ENCODE data around the gene MEIKIN. TPM values are rescaled to one million over a fixed set of nuclear protein-coding genes. Genes with fewer than 3 reads are reported as not detected.

Gene MEIKIN
- total RNA-seq, 1 experiment from 2014 or later = not detected

- Histone ChIP-seq H3K27me3 (ENCODE audit: insufficient read depth, low read depth) (no peaks in the 10 kb centered on the region), H3K4me3 (no peak overlapping the region), H3K9me3 (ENCODE audit: insufficient read depth, low read depth) (no peaks in the 10 kb centered on the region), H2AFZ (no peak overlapping the region), H3F3A (ENCODE audit: insufficient read depth, low read depth) (no peaks in the 10 kb centered on the region), H3K9me2 (ENCODE audit: insufficient read depth) (no peaks in the 10 kb centered on the region), H3K36me3 (ENCODE audit: low read depth) (no peaks in the 10 kb centered on the region), H3K4me1 (replicated peaks; ENCODE audit: insufficient read depth) (peaks cover 8% of the 10 kb centered on the region; the same call in 1 of the 2 replicates), H3K4me2 (no peak overlapping the region), H3K79me2 (ENCODE audit: low read depth) (no peaks in the 10 kb centered on the region), H3K27ac (no peak overlapping the region), H4K20me1 (ENCODE audit: insufficient read depth) (no peaks in the 10 kb centered on the region)
- POLR2A ChIA-PET (ENCODE audit: unreplicated experiment) = interaction anchor here (0.6 kb wide), 1 partner anchor 13 kb away, joined by 3 read pairs; no protein-coding TSS in a partner anchor
- TF ChIP-seq EZH2 (IDR thresholded peaks at IDR 0.05; ENCODE audit: low read depth) (no peak), CTCF (conservative IDR thresholded peaks at IDR 0.05) (peak; percentile 39)
- intact Hi-C loops (cut with micrococcal nuclease; ENCODE audit: unreplicated experiment) = loop anchor here (1.0 kb wide), 2 partner anchors 198 to 253 kb away; no protein-coding TSS in a partner anchor
- no TSS peak for BruUV-seq (replicated peaks)
- CTCF ChIA-PET = interaction anchor here (0.7 to 1.0 kb wide), 2 partner anchors 197 to 610 kb away, joined by 4 to 10 read pairs; no protein-coding TSS in a partner anchor
- no peak for DNase-seq
These were observed 134.8 kb downstream of the MEIKIN start for GRCh38 chr5:131810510-131811249.

DNA sequence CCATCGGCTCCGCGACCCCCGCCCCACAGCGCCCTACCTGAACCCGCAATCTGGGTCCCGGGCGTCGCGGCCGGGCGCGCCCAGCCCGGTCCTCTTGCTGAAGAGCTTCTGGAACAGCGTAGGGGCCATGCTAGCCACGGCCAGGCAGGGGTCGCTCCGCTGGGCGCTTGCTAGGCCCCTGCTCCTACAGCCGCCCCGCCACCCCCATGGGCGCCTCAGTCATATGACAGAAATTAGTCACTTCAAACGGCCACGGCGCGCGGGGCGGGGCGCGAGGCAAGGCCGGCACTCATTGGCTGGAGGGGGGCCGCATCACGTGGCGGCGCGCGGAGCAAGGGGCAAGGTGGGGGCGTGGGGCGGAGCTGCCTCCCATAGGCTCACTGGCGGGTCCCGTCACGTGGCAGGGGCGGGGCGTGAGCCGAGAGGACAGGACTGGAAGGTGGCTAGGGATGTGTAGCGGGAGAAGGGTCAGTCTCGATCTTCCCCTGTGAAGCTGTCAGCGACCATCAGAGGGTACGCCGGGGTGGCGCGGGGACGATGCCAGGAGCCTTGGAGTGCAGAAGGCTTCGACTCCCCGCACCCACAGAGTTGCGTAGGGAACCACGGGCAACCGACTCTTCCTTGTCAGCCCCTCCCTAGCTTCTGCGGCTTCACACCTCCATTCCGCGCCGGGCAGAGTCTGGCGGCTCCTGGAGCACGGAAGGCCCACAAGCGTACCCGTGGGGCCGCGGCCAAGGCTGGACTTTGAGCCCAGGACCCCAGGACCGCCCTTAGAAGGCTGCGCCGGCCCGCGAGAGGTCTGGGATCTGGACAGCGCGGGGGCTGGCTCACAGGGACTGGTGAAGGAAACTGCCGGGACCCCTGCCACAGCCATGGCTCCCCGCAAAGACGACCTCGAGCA is 148.4 kb downstream of the MEIKIN start, which contains the start of gene FNIP1:
TSS of gene FNIP1 (minus strand) at position 225 of the 901 bp plus-strand sequence. CDS start at position 129, 96 bp downstream.
- CTCF ChIA-PET = no interaction called here

More for the DNA sequence above, 148.4 kb downstream of the MEIKIN start, which contains the start of gene FNIP1:
- peak; percentile 90 to 98 for DNase-seq
- no peaks in the 10 kb centered on the region for H3F3A ChIP-seq (ENCODE audit: insufficient read depth, low read depth)
- H3K9me2 ChIP-seq (ENCODE audit: insufficient read depth) = no peaks in the 10 kb centered on the region
- peak within 1 kb of the TSS; percentile 99 for H2AFZ ChIP-seq
- H3K79me2 ChIP-seq (ENCODE audit: low read depth) = peaks cover 46% of the 10 kb centered on the region
- peaks cover 32% of the 10 kb centered on the region for H4K20me1 ChIP-seq (ENCODE audit: insufficient read depth)
- peaks cover 14% of the 10 kb centered on the region for H3K4me1 ChIP-seq (replicated peaks; ENCODE audit: insufficient read depth)
- POLR2A ChIA-PET (ENCODE audit: unreplicated experiment) = interaction anchor here (0.6 to 1.0 kb wide), 6 partner anchors 13 to 941 kb away, joined by 3 to 11 read pairs (median 4); partner anchors contain the start of gene KIF3A
- peak within 1 kb of the TSS; percentile 93 for H3K4me2 ChIP-seq
- H3K9me3 ChIP-seq (ENCODE audit: insufficient read depth, low read depth) = no peaks in the 10 kb centered on the region
- 0 out of 2 replicates have a peak, but pooled peaks cover 3% of the 10 kb centered on the region for H3K36me3 ChIP-seq (ENCODE audit: low read depth)
- no peaks in the 10 kb centered on the region for H3K27me3 ChIP-seq (ENCODE audit: insufficient read depth, low read depth)
- intact Hi-C loops (cut with micrococcal nuclease; ENCODE audit: unreplicated experiment) = no loop called here
- TF ChIP-seq EZH2 (IDR thresholded peaks at IDR 0.05; ENCODE audit: low read depth) (no peak), CTCF (conservative IDR thresholded peaks at IDR 0.05) (no peak)
- H3K27ac ChIP-seq = peak within 1 kb of the TSS; percentile 72
- H3K4me3 ChIP-seq = peak within 1 kb of the TSS; percentile 95
- BruUV-seq (replicated peaks) = TSS peak; percentile 89

All from PC-9 (cell line).